Suppressor macrophage (primary cell): Measurements from ENCODE around the gene PRKD2.

ENCODE experiments used
- DNase-seq, 4 experiments: peaks; one replicate each; pipeline ENCODE4 v3.0.0-alpha.2; 2020 to 2022

The PRKD2 gene

DNA sequence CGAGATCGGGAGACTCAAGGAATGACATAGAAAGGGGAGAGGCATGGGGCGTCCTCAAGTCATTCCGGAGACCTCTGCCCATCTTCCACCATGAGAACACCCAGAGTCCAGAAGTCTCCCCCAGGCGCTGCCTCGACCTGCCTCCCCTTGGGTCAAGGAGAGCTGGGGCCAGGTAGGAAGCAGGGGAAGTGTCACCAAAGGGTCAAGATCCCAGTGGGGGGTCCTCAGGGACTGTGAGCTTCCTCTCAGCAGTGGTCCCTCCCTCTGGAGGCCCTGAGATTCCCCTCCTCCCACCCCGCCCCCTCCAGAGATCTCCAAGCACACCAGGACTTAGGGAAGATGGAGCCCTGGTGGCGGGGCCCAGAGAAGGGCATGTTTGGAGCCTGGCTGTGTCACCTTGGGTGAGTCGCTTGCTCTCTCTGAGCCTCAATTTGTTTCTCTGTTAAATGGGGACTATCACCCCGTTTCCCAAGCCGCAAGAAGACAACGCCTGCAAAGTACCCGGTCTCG is 56.9 kb downstream of the PRKD2 start:
- DNase-seq = no peak

- peak in 3 of 4 experiments; percentile 35 to 53 (median 41) for DNase-seq
These were observed 57.5 kb downstream of the PRKD2 start for GRCh38 chr19:46659151-46660007.

GRCh38 chr19:46656541-46656940 is 60.4 kb downstream of the PRKD2 start:
- no peak for DNase-seq

- DNase-seq = peak in 1 of 4 experiments; percentile 20
These were observed 62.2 kb downstream of the PRKD2 start for GRCh38 chr19:46654621-46655152.

- no peak for DNase-seq
These were observed 66.5 kb downstream of the PRKD2 start for GRCh38 chr19:46650445-46650844.

DNA sequence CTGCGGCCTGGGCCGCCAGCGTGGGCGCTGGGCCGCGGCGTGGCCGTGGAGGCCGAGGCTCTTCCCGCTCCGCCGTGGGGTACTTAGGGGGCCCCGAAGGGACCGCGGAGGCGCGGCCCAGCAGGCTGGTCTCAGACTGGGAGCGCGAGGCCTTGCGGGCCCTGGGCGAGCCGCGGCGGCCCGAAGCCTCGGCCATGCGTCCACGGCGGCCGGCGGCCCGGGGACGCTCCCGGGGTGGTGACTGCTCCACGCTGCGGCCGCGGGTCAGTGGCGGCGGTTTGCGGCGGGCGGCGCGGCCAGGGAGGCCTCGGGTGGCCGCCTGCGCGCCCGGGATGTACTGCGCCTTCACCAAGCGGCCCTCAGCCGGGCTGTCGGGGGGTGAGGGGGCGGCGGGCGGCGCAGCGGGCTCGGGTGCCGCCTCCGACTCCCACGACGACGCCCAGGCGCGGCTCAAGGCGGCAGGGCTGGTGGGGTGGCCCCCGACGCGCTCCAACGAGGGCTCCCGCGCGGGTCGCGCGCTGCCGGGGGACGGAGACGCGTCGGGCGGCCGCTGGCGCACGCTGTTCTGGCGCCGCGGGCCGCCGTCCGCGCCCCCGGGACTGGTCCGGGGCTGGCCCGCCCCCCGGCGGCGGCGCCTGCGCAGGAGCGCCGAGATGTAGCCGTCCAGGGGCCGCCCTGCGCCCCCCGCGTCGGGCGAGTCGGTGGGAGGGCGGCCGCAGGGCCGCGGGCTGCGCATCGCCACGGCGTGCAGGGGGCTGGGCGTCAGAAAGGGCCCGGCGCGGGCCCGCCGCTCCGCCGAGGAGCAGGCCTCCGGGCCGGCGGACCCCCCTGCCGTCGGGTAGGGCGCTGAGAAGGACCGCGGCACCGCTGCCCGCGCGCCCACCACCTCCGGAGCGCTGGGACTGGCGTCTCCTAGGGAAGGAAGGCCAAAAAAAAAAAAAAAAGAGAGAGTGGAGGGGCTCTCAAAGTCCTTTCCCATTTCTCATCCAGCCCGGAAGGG is 67.7 kb downstream of the PRKD2 start:
- DNase-seq = no peak

GRCh38 chr19:46648060-46648960 is 68.6 kb downstream of the PRKD2 start:
- DNase-seq = peak; percentile 66 to 83 (median 79)

DNA sequence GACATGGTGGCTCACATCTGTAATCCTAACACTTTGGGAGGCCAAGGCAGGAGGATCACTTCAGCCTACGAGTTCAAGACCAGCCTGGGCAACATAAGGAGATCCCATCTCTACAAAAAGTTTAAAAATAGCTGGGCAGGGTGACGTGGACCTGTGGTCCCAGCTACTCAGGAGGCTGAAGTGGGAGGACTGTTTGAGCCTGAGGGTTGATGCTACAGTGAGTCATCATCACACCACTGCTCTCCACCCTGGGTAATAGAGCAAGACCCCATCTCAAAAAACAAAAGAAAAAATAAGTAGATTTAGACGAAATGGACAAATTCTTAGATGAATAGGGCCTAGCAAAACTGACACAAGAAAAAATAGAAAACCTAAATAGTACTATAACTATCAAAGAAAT is 70.5 kb downstream of the PRKD2 start:
- no peak for DNase-seq

GRCh38 chr19:46644720-46645119 is 72.2 kb downstream of the PRKD2 start:
- no peak for DNase-seq

DNA sequence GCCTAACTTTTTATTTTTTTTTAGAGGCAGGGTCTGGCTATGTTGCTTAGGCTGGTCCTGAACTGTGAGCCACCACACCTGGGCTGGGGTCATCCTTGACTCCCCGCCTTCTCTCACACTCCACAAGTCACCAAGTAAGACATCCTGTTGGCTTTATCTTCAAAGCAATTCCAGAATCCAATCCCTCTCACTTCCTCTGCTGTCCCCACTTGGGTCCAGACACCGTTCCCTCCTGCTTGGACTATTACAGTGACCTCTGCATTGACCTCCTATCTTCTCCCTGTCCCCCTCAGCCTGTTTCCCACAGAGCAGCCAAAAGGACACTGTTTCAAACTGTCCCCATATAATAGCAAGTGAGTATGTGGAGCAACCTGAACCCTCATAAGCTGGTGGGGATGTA is 76.3 kb downstream of the PRKD2 start:
- DNase-seq = no peak

DNA sequence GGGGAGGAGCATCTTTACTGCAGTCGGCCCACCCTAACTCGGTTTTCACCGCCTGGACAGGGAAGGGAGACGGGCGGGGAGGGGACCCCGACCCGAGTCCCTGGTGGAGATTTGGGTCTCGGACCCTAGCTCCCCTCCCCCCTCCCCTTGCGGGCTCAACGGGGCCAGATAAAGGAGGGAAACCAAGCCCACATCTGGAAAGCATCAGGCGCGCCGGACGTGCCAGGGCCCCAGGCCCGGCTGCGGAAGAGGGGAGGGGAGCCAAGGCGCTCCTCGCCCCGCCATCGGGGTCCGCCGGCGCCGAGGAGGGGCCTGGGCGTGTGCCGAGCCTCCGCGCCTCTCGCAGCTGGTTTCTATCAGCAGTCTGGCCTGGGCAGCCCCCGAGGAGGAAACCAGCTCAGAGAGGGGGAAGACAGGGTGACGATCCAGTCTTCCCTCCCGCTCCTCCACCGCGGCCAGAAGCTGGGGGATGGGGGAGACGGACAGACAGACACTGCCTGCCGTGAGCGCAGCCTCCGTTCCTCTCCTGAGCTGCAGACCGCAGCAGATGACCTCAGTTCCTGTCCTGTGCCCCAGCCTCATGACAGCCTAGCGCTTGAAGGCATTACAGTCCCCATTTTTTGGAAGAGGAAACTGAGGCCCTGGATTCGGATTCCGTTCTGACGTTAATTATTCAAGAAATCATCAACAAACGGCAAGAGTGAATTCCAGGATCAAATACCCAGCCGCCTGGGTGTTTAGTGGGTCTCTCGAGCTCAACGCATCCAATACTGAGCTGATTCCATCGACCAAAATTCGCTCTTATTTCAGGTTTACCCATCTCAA is 77.3 kb downstream of the PRKD2 start:
- DNase-seq = peak; percentile 77 to 89 (median 86)

DNA sequence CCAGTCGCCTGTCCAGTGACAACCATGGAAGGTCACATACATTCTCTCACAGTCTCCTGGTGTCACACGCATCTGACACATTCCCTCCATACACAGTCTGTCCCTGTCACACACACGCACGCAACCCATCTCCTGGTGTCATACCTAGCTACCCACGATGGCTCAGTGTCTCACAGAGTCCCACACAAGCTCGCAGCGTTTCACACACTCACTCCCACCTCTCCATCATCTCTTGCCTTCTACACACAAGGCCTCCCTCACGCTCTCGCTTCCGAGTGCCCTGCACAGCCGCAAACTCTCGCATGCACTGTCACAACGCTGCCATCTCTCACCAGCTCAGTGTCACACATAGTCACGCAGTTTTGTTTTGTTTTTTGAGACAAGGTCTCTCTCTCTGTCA is 79.7 kb downstream of the PRKD2 start:
- DNase-seq = no peak

DNA sequence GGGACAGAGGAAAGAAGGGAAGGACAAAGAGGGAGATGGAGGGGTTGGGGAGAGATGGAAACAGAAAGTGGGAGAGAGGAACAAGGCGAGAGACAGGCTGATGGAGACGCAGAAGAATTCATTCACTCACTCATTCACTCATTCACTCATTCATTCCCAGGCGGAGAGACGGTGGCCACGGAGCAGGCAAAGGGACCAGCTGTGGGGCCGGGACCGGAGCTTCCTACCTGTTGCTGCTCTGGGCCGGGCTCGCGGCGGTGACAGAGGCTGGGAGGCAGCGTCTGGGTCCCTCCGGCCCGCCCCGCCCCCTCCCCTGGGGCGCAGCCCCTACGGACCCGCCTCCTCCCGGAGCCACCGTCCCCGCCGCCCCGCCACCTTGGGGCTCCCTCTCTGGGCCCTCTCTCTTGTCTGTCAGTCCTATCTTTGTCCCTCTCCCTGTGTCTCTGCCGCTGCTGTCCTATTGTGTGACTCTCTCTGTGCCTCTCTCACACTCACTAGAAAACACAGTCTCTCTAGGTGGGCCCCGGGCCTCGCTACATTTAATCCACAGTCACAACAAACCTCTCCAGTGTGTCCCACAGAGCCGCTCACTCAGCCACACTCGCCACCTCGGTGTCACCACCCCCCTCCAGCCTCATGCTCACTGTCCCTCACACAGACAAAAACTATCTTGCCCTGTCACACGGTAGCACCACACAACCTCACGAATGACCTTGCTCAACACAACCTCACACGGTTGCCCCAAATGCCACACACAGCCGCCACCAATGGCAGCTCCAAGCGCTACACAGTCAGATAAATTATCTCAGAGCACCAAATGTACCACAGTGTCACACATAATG is 80.8 kb downstream of the PRKD2 start, which contains the start of gene GNG8:
TSS of gene GNG8 (minus strand) at position 283 of the 842 bp plus-strand sequence. CDS start 1,520 bp downstream, outside the sequence.
- DNase-seq = no peak

DNA sequence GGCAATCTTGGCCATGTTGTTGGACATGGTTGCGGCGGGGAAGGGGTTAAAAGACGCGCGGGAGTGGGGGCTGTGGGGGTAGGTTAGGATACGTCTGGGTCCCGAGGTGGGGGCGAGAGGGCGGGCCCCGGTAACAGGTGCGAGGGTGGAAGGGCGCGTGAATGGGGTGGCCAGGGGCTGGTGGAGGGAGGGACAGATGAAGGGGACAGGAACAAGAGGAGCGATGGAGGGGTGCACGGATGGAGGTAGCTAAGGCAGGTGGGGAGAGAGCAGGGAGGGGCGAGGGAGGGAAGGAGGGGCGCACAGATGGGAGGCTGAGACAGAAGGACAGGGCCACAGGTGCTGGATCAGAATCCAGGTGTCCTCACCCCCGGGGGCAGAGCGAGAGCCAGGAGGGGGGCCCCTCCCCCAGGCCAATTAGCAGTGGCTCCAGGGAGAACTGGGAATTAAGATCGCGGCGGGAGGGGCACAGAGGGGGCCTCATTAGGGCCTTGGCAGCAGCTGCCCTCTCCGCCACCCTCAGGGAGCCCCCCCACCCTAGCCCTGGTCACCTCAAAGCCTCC is 82.2 kb downstream of the PRKD2 start:
- DNase-seq = no peak

DNA sequence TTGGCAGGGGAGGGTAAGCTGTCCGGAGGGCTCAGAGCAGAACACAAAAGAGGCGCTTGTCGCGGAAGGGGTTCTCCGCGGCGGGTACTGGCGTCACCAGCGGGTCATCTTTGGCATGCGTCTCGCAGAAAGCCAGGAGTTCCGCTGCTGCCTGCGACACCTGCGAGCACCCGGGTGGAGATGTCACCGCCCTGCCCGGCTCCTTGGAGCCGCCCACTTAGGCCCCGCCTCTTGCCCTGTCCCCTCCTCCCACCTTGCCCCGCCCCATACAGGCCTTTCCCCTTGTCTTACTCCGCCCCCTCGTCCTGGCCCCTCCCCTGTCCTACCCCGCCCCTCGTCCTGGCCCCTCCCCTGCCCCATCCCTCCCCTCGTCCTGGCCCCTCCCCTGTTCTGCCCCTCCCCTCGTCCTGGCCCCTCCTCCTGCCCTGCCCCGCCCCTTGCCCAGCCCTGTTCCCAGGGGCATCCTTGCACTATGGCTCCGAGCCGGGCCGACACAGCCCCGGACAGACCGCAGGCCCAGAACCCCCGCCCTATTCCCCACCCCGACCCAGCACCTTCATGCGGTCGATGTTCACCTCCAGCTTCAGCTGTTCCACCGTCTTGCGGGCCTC is 82.8 kb downstream of the PRKD2 start:
- peak; percentile 87 to 94 (median 92) for DNase-seq

DNA sequence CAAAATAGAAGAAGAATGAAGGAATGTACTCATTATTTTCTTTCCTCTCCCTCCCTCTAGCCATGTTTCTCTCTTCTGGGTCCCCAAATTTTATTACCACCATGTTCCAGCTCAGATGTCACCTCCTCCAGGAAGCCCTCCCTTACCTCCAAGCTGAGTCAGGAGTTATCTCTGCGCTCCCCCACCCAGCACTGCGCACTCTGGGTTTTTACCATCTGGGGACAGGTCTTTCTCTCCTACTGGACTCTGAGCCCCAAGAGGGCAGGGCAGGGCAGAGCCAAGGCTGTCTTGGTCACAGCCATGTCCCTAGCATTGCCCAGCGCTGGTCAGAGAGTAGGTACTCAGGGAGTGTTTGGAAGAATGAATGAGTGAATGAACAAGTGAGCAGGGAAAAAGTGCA is 83.8 kb downstream of the PRKD2 start:
- no peak for DNase-seq

GRCh38 chr19:46631481-46631880 is 85.4 kb downstream of the PRKD2 start:
- no peak for DNase-seq

- DNase-seq = peak in 3 of 4 experiments; percentile 33 to 51 (median 40)
These were observed 86.2 kb downstream of the PRKD2 start for GRCh38 chr19:46630586-46631205.
